ENCODE data around the gene KLHL35.

Gene KLHL35

GRCh38 chr11:75467311-75467710 is 34.3 kb upstream of the KLHL35 start:
- FAIRE-seq: no peak
- no peak for DNase-seq (ENCODE audit: insufficient read length, low spot score)
- no peak for TF ChIP-seq CTCF (IDR thresholded peaks at IDR 0.05; ENCODE audit: insufficient read depth, missing control alignments)

- DNase-seq (ENCODE audit: insufficient read length, low spot score): no peak
- FAIRE-seq: no peak
- no peak for TF ChIP-seq CTCF (IDR thresholded peaks at IDR 0.05; ENCODE audit: insufficient read depth, missing control alignments)
These were observed 32.9 kb upstream of the KLHL35 start for GRCh38 chr11:75465701-75466531.

- FAIRE-seq: no peak
- TF ChIP-seq CTCF (IDR thresholded peaks at IDR 0.05; ENCODE audit: insufficient read depth, missing control alignments): no peak
- no peak for DNase-seq (ENCODE audit: insufficient read length, low spot score)
These were observed 30.2 kb upstream of the KLHL35 start for GRCh38 chr11:75463106-75463774.

DNA sequence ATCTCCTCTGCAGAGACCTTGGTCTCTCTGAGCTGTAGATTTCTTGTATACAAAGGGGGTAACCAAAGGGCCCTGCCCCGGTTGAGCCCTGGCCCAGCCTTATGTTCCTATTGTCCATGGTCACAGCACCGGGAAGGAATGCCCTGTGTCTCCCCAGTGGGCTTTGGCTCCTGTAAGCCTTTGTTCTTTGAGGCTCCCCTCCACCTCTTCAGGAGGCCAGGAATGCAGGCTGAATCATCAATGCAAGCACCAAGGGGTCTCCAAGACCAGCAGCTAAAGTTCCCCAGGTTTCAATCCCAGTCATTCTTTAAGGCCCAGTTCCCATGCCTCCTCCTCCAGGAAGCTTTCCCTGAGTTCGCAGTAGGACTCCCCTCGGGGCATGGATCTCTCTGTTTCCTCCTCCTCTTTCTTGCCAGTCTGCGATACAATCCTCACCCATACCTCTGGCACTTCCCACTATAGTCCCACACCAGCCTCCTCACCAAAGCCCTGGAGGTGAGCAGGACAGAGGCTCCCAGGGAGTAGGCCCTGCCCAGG is 29.2 kb upstream of the KLHL35 start:
- DNase-seq (ENCODE audit: insufficient read length, low spot score) (no peak), FAIRE-seq (no peak)
- no peak for TF ChIP-seq CTCF (IDR thresholded peaks at IDR 0.05; ENCODE audit: insufficient read depth, missing control alignments)

DNA sequence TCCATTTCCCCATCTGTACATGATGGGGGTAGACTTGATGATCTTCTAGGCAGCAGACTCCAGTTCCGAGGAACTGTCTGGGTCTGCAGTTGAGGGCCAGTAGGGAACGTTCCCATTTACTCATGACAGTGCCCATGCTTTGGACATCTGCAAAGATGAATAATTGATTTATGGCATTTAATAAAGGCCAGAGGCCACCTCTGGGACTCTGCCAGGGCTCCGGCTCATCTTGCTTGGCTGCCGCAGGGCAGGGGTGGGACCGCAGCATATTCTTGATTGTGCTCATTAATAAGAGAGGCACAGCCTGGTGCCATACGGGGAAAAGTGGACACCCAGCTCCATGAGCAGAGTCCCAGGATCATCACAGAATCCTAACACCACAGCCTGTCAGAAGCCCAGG is 28.1 kb upstream of the KLHL35 start:
- FAIRE-seq (no peak), DNase-seq (ENCODE audit: insufficient read length, low spot score) (no peak)
- no peak for TF ChIP-seq CTCF (IDR thresholded peaks at IDR 0.05; ENCODE audit: insufficient read depth, missing control alignments)

GRCh38 chr11:75456596-75457183 is 23.7 kb upstream of the KLHL35 start:
- DNase-seq (ENCODE audit: insufficient read length, low spot score) (no peak), FAIRE-seq (no peak)
- no peak for TF ChIP-seq CTCF (IDR thresholded peaks at IDR 0.05; ENCODE audit: insufficient read depth, missing control alignments)

All from D721Med (cell line).